HG03175 (cell line): ENCODE data around the gene AIFM3.
"Not testable (repeated sequence)": the region's sequence is repeated elsewhere in the genome, so short reads cannot be mapped to it uniquely, and the experiment has no call there.

Experiments
- ATAC-seq: cut with Tn5 transposase; IDR thresholded peaks from one replicate; pipeline ENCODE4 v1.9.1; 2021; ENCODE audit warnings: mild to moderate bottlenecking, moderate library complexity; ENCODE audit not compliant: unreplicated experiment

The AIFM3 gene, protein sequence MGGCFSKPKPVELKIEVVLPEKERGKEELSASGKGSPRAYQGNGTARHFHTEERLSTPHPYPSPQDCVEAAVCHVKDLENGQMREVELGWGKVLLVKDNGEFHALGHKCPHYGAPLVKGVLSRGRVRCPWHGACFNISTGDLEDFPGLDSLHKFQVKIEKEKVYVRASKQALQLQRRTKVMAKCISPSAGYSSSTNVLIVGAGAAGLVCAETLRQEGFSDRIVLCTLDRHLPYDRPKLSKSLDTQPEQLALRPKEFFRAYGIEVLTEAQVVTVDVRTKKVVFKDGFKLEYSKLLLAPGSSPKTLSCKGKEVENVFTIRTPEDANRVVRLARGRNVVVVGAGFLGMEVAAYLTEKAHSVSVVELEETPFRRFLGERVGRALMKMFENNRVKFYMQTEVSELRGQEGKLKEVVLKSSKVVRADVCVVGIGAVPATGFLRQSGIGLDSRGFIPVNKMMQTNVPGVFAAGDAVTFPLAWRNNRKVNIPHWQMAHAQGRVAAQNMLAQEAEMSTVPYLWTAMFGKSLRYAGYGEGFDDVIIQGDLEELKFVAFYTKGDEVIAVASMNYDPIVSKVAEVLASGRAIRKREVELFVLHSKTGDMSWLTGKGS

DNA sequence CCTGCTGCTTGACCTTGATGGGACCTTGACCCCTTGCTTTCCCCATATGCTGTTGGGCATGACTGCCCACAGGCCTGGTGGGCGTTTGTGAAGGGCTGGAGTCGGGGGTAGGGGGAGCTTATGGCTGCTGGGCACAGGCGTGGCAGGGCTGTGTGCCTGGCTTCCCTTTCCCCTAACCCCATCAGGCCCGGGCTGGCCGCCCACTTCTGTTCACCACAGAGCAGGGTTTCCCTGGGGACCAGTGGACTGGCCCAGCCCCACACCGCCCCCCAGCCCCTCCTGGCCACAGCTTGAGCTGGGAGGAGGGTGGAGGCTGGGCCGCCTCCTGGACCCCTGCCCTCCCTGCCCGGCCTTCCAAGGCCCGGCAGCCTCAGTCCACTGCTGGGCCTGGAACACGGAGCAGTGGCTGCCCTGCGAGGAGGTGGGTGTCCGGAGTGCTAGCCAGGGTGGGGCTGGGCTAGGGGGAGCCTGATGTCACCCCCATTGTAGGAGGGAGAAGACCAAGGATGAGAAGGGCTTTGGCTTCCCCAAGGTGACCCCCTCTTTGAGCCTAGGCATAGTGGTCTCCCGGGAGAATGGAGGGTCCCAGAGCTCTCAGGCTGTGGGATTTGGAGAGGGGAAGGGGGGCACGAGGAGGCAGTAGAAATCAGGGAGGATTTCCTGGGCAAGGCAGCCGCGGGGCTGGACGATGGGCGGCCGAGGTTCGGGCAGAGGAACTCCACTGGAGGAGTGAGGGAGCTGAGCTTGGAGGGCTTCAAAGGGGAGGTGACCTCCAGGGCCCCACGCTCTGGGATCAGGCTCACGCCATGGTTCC is at the start of gene AIFM3:
Gene AIFM3, plus strand, starts transcription at position 373 of the 814 bp plus-strand sequence. CDS start 690 bp downstream, outside the sequence.
- ATAC-seq: no peak

DNA sequence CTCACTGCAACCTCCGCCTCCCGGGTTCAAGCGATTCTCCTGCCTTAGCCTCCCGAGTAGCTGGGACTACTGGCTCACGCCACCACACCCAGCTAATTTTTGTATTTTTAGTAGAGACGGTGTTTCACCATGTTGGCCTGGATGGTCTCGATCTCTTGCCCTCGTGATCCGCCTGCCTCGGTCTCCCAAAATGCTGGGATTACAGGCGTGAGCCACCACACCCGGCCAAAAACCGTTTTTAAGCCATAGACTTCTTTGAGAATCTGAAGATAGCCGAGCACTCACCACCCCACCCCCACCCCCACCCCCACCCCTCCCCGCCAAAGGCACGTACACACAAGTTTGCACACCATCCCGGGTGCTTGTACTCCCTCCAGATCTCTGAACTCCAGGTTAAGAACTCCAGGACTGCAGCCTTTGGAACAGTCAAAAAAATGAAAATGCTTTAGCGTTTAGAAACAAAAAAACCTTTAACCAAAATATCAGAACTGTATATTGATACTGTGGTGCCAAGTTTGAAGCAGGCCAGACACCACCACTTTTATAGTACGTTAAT is 48.3 kb upstream of the AIFM3 start:
- no peak for ATAC-seq

DNA sequence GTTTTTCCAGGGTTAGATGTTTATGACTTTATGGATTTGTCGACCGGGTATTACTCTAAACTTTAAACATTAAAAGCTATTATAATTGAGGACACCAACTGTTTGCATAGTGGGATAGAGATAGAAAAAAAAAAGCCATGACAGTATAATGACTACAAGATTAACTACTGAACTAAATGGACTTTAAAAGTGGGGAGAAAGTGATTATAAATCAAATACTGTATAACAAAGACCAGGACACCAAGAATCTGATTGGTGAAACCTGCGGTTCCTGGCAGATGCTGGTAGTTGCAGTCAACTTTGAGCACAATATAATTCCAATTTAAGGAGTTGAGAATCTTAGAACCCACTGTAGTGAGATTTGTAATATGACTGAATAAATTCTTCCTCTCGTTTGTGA is 47.3 kb upstream of the AIFM3 start:
- ATAC-seq: no peak

DNA sequence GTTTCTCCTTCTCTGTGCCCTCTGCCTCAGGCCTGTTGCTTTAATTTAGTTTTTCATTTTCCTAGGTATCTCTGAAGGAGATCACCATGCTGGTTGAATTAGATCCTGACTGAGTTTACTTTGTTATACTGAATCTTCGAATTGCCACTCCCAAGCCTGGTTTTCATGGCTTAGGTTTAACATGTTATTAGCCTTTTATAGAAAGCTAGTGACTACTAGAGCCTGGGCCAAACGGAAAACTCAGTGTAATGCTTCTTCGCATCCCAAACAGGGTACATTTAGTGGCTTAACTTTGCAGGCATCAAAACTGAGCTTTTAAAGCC is 46.2 kb upstream of the AIFM3 start:
- ATAC-seq: no peak

DNA sequence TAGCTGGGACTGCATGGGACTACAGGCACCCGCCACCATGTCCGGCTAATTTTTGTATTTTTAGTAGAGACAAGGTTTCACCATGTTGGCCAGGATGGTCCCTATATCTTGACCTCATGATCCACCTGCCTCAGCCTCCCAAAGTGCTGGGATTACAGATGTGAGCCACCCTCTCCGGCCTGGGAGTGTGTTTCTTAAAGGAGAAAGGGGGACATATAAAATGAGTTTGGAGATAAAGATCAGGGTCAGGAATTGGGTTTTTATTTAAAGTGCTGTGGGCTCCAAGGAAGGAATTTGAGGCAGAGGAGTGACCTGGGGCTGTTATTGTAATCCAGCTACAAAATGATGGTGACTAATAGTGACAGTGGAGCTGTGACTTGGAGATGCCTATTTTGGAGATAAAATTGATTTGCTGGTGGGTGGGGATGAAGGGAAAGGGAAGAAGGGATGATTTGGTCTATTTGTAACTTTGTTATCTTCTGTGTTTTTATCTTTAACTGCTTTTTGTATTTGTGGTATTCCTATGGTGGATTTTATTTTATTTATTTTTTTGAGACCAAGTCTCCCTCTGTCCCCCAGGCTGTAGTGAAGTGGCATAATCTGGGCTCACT is 44.8 kb upstream of the AIFM3 start:
- no peak for ATAC-seq

DNA sequence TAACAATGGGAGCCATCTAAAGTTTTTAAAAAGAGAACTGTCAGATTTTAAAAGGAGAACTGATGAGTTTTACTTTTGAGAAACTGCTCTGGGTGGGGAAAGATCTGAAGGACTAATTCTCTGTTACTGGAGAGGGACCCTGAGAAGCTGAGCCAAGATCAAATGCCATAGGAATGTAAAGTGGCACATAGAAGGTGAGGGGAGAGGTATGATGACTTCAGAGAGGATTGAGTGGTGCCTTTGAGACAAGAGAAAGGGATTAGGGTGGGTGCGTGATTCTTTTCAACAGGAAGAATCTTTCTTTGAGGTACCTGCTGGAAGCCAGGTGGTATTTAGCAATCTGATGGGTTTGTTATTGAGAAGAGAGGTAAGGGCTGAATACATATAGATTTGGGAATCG is 40.8 kb upstream of the AIFM3 start:
- no peak for ATAC-seq

DNA sequence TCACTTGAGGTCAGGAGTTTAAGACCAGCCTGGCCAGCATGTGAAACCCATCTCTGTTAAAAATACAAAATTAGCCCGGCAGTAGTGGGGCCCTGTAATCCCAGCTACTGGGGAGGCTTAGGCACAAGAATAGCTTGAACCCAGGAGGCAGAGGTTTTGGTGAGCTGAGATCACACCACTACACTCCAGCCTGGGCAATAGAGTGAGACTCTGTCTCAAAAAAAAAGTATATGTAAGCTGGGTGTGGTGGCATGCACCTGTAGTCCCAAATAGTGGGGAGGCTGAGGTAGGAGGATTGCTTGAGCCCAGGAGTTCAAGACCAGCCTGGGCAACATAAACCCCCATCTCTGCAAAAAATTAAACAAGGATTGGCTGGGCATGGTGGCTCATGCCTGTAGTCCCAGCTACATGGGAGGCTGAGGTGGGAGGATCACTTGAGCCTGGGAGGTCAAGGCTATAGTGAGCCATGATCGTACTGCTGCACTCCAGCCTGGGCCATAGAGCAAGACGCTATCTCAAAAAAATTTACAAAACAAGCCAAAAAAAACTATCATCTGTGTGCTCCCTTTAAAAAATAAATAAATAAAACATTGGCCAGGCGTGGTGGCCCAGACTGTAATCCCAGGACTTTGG is 39.0 kb upstream of the AIFM3 start:
- ATAC-seq: no peak

DNA sequence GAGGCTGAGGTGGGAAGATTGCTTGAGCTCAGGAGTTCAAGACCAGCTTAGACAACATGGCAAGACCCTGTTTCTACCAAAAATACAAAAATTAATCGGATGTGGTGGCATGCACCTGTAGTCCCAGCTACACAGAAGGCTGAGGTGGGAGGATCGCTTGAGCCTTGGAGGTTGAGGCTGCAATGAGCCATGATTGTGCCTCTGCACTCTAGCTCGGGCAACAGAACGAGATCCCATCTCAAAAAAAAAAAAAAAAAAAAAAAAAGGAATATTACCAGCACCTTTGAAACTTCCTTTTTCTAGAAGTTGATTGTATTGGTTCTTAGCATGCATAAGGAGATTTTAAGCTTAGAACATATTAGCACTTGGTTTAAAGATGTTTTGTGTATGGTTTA is 38.5 kb upstream of the AIFM3 start:
- no peak for ATAC-seq

DNA sequence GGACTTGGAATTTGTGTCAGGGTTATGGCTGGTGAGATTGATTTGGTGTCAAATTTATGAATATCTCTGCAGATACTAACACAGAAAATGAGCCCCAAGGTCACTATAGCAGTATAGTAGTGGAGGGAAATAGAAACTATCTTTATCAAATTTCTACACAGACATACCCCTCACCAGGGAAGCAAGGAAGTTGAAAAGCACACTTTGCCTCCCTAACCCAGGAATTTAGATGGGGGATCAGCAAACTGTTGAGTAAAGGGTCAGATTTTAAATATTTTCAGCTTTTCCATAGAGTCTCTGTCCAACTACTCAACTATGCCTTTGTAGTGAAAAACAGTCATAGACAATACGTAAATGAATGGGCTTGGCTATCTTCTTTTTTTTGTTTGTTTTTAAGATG is 37.1 kb upstream of the AIFM3 start:
- no peak for ATAC-seq

DNA sequence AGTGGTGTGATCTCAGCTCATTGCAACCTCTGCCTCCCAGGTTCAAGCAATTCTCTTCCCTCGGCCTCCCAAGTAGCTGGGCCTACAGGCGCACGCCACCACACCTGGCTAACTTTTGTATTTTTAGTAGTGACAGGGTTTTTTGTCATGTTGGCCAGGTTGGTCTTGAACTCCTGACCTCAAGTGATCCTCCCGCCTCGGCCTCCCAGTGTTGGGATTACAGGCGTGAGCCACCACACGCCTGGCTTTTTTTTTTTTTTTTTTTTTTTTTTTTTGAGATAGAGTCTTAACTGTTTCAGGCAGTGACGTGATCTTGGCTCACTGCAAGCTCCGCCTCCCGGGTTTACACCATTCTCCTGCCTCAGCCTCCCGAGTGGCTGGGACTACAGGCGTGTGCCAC is 36.6 kb upstream of the AIFM3 start:
- not testable (repeated sequence) for ATAC-seq

DNA sequence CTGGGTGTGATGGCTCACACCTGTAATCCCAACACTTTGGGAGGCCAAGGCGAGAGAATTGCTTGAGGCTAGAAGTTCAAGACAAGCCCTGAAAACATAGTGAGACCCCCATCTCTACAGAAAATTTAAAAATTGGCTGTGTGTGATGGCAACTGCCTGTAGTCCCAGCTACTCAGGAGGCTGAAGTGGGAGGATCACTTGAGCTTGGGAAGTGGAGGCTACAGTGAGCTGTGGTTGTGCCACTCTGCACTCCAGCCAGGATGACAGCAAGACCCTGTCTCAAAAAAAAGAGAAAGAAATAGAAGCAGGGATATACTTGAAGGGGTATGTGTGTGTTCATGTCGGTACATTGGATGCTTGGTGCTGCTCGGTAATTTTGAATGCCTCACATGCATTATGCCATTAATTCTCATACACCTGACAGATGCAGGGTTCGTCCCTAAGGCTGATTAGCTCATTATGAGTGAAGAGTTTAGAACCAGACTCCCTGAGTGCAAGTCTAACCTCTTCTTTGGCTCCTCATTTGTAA is 35.9 kb upstream of the AIFM3 start:
- ATAC-seq: no peak

DNA sequence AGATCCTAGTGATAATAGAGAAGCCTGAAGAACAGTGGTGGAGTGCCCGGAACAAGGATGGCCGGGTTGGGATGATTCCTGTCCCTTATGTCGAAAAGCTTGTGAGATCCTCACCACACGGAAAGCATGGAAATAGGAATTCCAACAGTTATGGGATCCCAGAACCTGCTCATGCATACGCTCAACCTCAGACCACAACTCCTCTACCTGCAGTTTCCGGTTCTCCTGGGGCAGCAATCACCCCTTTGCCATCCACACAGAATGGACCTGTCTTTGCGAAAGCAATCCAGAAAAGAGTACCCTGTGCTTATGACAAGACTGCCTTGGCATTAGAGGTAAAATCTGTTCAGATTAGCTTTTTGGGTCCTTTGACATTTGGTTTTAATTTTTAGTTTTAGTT is 33.1 kb upstream of the AIFM3 start:
- no peak for ATAC-seq

DNA sequence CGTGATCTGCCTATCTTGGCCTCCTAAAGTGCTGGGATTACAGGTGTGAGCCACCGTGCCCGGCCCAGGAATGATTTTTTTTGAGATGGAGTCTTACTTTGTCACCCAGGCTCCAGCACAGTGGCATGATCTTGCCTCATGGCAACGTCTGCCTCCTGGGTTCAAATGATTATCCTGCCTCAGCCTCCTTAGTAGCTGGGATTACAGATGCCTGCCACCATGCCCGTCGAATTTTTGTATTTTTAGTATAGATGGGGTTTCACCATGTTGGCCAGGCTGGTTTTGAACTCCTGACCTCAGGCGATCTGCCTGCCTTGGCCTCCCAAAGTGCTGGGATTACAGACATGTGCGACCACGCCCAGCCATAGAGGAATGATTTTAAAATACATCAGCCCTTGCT is 32.0 kb upstream of the AIFM3 start:
- not testable (repeated sequence) for ATAC-seq

DNA sequence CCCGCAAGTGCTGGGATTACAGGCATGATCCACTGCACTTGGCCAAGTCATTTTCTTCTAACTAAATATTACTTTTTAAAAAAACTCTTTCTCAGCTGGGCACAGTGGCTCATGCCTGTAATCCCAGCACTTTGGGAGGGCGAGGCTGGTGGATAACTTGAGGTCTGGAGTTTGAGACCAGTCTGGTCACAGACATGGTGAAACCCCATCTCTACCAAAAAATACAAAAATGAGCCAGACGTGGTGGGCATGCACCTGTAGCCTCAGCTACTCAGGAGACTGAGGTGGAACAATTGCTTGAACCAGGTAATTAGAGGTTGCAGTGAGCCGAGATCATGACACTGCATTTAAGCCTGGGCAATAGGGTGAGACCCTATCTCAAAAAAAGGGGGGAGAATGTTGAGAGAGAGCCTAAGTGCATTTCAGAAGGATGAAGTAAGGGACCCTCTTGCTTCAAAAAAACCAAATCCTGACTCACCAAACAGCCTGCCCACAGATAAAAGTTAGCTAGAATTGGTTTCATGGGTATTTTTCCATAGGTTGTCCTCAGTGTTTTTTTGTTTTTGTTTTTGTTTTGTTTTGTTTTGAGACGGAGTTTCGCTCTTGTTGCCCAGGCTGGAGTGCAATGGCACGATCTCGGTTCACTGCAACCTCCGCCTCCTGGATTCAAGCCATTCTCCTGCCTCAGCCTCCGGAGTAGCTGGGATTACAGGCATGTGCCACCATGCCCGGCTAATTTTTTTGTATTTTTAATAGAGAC is 31.1 kb upstream of the AIFM3 start:
- not testable (repeated sequence) for ATAC-seq

DNA sequence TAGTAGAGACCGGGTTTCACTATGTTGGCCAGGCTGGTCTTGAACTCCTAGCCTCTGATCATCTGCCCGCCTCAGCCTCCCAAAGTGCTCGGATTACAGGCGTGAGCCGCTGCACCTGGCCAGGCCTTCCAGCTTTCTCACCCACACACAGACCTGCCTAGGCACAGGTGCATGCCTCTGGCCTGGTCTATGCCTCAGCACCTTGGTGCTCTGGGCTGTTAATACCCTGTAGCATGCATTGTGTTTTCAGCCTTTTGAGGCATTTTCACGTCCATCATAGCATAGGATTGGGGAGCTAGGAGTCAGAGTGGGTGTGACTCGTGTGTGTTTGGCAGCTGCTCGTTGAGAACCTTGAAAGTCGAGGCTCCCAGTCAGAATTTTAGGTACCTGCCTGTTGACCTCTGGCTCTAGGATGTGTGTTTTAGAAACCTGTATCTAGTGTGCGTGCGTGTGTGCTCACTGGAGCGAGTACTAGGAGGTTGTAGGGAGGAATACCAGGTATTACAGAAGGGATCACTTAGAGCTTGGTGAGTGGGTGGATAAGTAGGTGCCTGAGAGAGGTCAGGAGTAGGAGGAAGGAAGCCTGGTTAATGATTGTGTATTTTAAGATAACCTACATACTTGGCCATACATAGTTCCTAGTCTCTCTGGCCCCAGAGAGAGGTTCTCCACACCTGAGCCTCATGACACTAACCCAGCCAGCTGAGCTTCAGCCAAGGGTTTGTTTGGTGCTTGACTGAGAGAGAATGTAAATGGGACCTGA is 29.8 kb upstream of the AIFM3 start:
- ATAC-seq: no peak

DNA sequence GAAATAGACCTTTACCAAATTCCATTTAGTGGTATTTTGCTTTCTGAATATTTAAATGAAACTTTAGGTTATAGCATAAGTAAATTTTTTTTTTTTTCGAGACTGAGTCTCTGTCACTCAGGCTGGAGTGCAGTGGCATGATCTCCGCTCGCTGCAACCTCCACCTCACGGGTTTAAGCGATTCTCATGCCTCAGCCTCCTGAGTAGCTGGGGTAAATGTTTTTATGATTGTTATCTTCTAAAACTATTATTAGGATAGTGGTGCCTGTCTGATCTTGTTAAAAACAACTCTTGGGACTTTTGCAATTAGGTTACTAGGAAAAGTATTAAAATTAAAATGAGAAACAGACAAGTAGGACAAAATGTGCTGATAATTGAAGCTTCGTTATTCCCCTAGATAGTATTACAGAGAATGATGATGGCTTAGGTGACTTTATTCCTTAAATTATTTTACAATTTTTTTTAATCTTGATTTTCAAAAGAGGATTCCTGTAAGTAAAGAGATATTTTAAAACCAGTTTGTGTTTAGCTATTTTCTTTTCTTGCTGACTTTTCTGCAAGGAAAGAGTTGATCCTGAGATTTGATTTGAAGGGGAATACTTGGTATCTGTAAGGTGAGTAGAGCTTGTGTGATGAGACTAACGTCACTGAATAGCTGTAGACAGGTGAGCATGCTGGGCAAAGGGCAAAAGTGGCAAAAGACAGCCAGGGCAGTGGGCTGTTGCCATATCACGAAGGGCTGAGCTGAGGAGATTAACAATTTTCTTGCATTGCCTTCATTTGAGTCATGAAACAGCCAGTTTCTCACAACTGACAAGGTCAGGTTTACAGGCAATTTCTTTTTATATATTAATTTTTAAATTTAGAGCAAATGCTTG is 29.0 kb upstream of the AIFM3 start:
- no peak for ATAC-seq

DNA sequence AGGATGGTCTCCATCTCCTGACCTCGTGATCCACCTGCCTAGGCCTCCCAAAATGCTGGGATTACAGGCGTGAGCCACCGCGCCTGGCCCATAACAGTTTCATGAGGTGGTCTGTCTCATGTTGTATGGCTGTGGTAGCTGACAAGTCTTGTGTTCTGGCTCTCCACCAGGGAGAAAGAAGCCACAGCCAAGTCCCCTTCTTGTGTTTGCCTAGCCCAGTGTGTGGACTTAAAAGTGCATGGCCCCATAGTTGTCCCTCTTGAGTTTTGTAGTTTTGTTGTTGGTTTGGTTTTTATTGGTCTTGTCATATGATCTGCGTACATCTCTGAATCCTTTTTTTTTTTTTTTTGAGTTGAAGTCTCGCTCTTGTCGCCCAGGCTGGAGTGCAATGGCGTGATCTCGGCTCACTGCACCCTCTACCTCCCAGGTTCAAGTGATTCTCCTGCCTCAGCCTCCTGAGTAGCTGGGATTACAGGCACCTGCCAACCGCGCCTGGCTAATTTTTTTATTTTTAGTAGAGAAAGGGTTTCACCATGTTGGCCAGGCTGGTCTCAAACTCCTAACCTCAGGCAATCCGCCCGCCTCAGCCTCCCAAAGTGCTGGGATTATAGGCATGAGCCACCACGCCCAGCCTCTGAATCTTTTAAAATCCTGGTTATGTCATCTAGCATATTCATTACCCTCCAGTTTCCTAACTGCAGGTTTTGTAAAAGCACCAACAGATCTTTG is 27.4 kb upstream of the AIFM3 start:
- not testable (repeated sequence) for ATAC-seq
